Activated CD8-positive, alpha-beta T cell treated with anti-CD3 and anti-CD28 coated beads for 36 hours (primary cell): ENCODE measurements around the gene PTBP1. TPM values are rescaled to one million over a fixed set of nuclear protein-coding genes. Genes with fewer than 3 reads are reported as not detected.
"Not testable (repeated sequence)": the region's sequence is repeated elsewhere in the genome, so short reads cannot be mapped to it uniquely, and the experiment has no call there.

Source experiments
- ATAC-seq: fragments of 200-7000 bp; cut with Tn5 transposase; one replicate; pipeline ENCODE4 v1.10.0; 2021; ENCODE audit warnings: mild to moderate bottlenecking, moderate library complexity
- CTCF ChIA-PET: fragments of 350-600 bp; sonication (Branson Sonifier 250); formaldehyde crosslinking; loops from one replicate; lab custom pipeline; 2021; ENCODE audit warnings: antibody characterized with exemption; lab: Charles Lee
- POLR2A ChIA-PET: fragments of 350-600 bp; sonication (Branson Sonifier 250); formaldehyde crosslinking; loops from one replicate; lab custom pipeline; 2021; ENCODE audit warnings: antibody characterized with exemption; lab: Charles Lee
- DNase-seq: peaks from one replicate; pipeline ENCODE4 v3.0.0-alpha.2; 2020
- H3K27ac Mint-ChIP-seq: one replicate; pipeline ENCODE4 v1.8.0; 2021; ENCODE audit warnings: mild to moderate bottlenecking, mixed read lengths
- H3K27me3 Mint-ChIP-seq: one replicate; pipeline ENCODE4 v1.8.0; 2021; ENCODE audit warnings: mixed read lengths
- H3K36me3 Mint-ChIP-seq: one replicate; pipeline ENCODE4 v1.8.0; 2021; ENCODE audit warnings: low read depth, mixed read lengths
- H3K4me1 Mint-ChIP-seq: one replicate; pipeline ENCODE4 v1.8.0; 2021; ENCODE audit warnings: low read depth, mixed read lengths
- H3K4me3 Mint-ChIP-seq: one replicate; pipeline ENCODE4 v1.8.0; 2021; ENCODE audit warnings: mild to moderate bottlenecking, moderate library complexity, mixed read lengths
- H3K9me3 Mint-ChIP-seq: one replicate; pipeline ENCODE4 v1.8.0; 2021; ENCODE audit warnings: mixed read lengths
- CTCF ChIP-seq: fragments of 200-600 bp; IDR thresholded peaks from one replicate; pipeline ENCODE4 v1.8.0; 2022; ENCODE audit warnings: antibody characterized with exemption, mild to moderate bottlenecking
- intact Hi-C: fragments of 100-400 bp; cut with micrococcal nuclease; formaldehyde crosslinking; loops from one replicate; pipeline ENCODE4 v1.10.0; 2022
- total RNA-seq, 2 experiments: library from RNA; stranded (reverse); gene quantifications; one replicate each; pipeline ENCODE4 v1.2.3, GENCODE V29; 2021

Gene PTBP1
- total RNA-seq, 2 experiments from 2014 or later: 581 to 582 TPM

GRCh38 chr19:850221-850978, 53.1 kb downstream of the PTBP1 start:
- DNase-seq (peak; percentile 45), ATAC-seq (peak; percentile 24)
- H3K4me1 Mint-ChIP-seq: no peaks in the 10 kb centered on the region
- intact Hi-C loops: no loop called here
- no peak for TF ChIP-seq CTCF
- no peaks in the 10 kb centered on the region for H3K36me3 Mint-ChIP-seq
- H3K27ac Mint-ChIP-seq: no peak overlapping the region
- H3K9me3 Mint-ChIP-seq: no peaks in the 10 kb centered on the region
- H3K27me3 Mint-ChIP-seq: peaks cover 25% of the 10 kb centered on the region
- POLR2A ChIA-PET: no interaction called here
- H3K4me3 Mint-ChIP-seq: no peak overlapping the region
- CTCF ChIA-PET: interaction anchor here (1.1 kb wide), 1 partner anchor 8 kb away, joined by 4 read pairs; no protein-coding TSS in a partner anchor

GRCh38 chr19:850979-851335, 53.7 kb downstream of the PTBP1 start:
- ChIA-PET CTCF (no interaction called here), POLR2A (no interaction called here)
- Mint-ChIP-seq H3K27me3 (peaks cover 21% of the 10 kb centered on the region), H3K36me3 (no peaks in the 10 kb centered on the region), H3K9me3 (no peaks in the 10 kb centered on the region), H3K4me3 (no peak overlapping the region), H3K27ac (no peak overlapping the region), H3K4me1 (no peaks in the 10 kb centered on the region)
- no peak for TF ChIP-seq CTCF
- intact Hi-C loops: no loop called here
- DNase-seq (no peak), ATAC-seq (no peak)

- Mint-ChIP-seq H3K4me3 (no peak within 1 kb of the TSS), H3K9me3 (no peaks in the 10 kb centered on the region), H3K36me3 (no peaks in the 10 kb centered on the region), H3K27me3 (peaks cover 15% of the 10 kb centered on the region), H3K4me1 (no peaks in the 10 kb centered on the region), H3K27ac (no peak within 1 kb of the TSS)
- intact Hi-C loops: no loop called here
- no peak for TF ChIP-seq CTCF
- DNase-seq: no peak
- no peak for ATAC-seq
- POLR2A ChIA-PET: no interaction called here
- CTCF ChIA-PET: no interaction called here
These were observed 55.1 kb downstream of the PTBP1 start, which contains the start of gene ELANE for GRCh38 chr19:852136-853013. TSS of gene ELANE (plus strand) at chr19:852303. CDS start at chr19:852329, 26 bp downstream.

GRCh38 chr19:853014-853585, 55.8 kb downstream of the PTBP1 start:
- DNase-seq: no peak
- no peak overlapping the region for H3K27ac Mint-ChIP-seq
- CTCF ChIA-PET: no interaction called here
- POLR2A ChIA-PET: no interaction called here
- no peak overlapping the region for H3K4me3 Mint-ChIP-seq
- intact Hi-C loops: no loop called here
- no peak for TF ChIP-seq CTCF
- no peaks in the 10 kb centered on the region for H3K4me1 Mint-ChIP-seq
- no peaks in the 10 kb centered on the region for H3K36me3 Mint-ChIP-seq
- H3K9me3 Mint-ChIP-seq: no peaks in the 10 kb centered on the region
- peaks cover 11% of the 10 kb centered on the region for H3K27me3 Mint-ChIP-seq
- no peak for ATAC-seq

GRCh38 chr19:853614-854220, 56.5 kb downstream of the PTBP1 start:
- DNase-seq, H3K9me3 Mint-ChIP-seq, H3K36me3 Mint-ChIP-seq, H3K27ac Mint-ChIP-seq, intact Hi-C loops, ATAC-seq, H3K4me3 Mint-ChIP-seq, H3K4me1 Mint-ChIP-seq: not testable (repeated sequence)
- ChIA-PET POLR2A (interaction anchor here (0.5 to 0.6 kb wide), 3 partner anchors 19 to 73 kb away, joined by 3 to 4 read pairs (median 3); no protein-coding TSS in a partner anchor), CTCF (interaction anchor here (0.9 kb wide), 1 partner anchor 131 kb away, joined by 4 read pairs; the partner anchor contains the start of gene WDR18)
- H3K27me3 Mint-ChIP-seq: peaks cover 11% of the 10 kb centered on the region
